Measurements from ENCODE around the gene SLC12A9.

SLC12A9 gene

DNA sequence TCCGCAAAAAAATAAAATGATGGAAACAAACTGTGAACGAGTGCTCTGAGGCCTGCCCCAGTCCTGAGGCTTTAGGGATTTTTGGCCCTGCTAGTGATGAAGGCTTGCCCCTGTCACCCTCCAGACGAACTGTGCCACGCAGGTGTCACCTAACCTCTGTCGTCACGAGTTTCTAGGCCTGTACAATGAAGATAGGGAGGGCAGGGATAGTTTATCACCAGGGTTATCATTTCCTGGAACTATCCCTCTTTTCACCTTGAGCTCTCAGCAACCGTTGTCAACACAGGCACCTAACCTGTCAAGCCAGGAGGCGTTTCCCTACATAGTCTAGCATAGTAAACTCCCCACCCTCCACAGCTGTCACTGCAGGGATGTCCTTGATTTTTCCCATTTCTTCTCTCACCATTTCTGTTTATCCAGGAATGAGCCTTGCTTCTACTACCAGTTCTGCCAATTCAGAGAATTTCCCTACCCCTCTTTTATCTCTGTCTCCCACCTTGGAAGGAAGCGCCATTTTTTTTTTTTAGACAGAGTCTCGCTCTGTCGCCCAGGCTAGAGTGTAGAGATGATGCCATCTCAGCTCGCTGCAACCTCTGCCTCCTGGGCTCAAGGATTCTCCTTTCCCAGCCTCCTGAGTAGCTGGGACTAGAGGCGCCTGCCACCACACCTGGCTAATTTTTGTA is 45.4 kb downstream of the SLC12A9 start:
- no peaks in the 10 kb centered on the region for H3K36me3 ChIP-seq (ENCODE audit: low read length)
- no peaks in the 10 kb centered on the region for H3K9me2 ChIP-seq (replicated peaks; ENCODE audit: insufficient read depth, low read length)
- H4K20me1 ChIP-seq (ENCODE audit: low read depth, low read length), result no peaks in the 10 kb centered on the region
- H2AFZ ChIP-seq (ENCODE audit: low read depth, low read length, severe bottlenecking), result no peak overlapping the region
- no peaks in the 10 kb centered on the region for H3F3A ChIP-seq (ENCODE audit: insufficient read depth)
- H3K4me3 ChIP-seq (ENCODE audit: insufficient read depth, low read length, poor library complexity, severe bottlenecking), result no peak overlapping the region
- no peak overlapping the region for H3K9ac ChIP-seq (ENCODE audit: low read length)
- no peak overlapping the region for H3K4me2 ChIP-seq (ENCODE audit: low read depth, low read length, poor library complexity, severe bottlenecking)
- no peaks in the 10 kb centered on the region for H3K27me3 ChIP-seq (ENCODE audit: low read length)
- H3K9me3 ChIP-seq (ENCODE audit: insufficient read depth, low read length), result no peaks in the 10 kb centered on the region
- H3K27ac ChIP-seq (ENCODE audit: low read depth, low read length), result no peak overlapping the region
- no peaks in the 10 kb centered on the region for H3K79me2 ChIP-seq (ENCODE audit: insufficient read depth, low read length)
- TF ChIP-seq EZH2phosphoT487 (conservative IDR thresholded peaks at IDR 0.05; ENCODE audit: low read length), result no peak
- TF ChIP-seq, protein P1, sequence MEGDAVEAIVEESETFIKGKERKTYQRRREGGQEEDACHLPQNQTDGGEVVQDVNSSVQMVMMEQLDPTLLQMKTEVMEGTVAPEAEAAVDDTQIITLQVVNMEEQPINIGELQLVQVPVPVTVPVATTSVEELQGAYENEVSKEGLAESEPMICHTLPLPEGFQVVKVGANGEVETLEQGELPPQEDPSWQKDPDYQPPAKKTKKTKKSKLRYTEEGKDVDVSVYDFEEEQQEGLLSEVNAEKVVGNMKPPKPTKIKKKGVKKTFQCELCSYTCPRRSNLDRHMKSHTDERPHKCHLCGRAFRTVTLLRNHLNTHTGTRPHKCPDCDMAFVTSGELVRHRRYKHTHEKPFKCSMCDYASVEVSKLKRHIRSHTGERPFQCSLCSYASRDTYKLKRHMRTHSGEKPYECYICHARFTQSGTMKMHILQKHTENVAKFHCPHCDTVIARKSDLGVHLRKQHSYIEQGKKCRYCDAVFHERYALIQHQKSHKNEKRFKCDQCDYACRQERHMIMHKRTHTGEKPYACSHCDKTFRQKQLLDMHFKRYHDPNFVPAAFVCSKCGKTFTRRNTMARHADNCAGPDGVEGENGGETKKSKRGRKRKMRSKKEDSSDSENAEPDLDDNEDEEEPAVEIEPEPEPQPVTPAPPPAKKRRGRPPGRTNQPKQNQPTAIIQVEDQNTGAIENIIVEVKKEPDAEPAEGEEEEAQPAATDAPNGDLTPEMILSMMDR (IDR thresholded peaks at IDR 0.05; ENCODE audit: insufficient read depth, low read length, poor library complexity, severe bottlenecking), result no peak

DNA sequence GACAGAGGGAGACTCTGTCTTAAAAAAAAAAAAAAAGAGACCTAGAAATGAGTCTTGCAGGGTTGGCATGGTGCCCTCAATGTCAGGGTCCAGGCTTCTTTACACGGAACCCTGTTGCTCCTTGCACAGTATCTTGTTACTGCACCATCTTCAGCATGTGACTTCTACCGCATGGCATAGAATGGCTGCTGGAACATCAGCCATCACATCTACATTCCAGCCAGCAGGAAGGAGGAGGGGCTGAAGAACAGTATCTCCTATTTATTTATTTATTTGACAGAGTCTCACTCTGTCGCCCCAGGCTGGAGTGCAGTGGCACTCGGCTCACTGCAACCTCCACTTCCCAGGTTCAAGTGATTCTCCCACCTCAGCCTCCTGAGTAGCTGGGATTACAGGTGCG is 46.9 kb downstream of the SLC12A9 start:
- H3K36me3 ChIP-seq (ENCODE audit: low read length), result no peaks in the 10 kb centered on the region
- no peaks in the 10 kb centered on the region for H3K79me2 ChIP-seq (ENCODE audit: insufficient read depth, low read length)
- no peak overlapping the region for H2AFZ ChIP-seq (ENCODE audit: low read depth, low read length, severe bottlenecking)
- no peaks in the 10 kb centered on the region for H4K20me1 ChIP-seq (ENCODE audit: low read depth, low read length)
- no peaks in the 10 kb centered on the region for H3K9me3 ChIP-seq (ENCODE audit: insufficient read depth, low read length)
- no peak overlapping the region for H3K9ac ChIP-seq (ENCODE audit: low read length)
- no peak for TF ChIP-seq EZH2phosphoT487 (conservative IDR thresholded peaks at IDR 0.05; ENCODE audit: low read length)
- TF ChIP-seq, protein P1 (IDR thresholded peaks at IDR 0.05; ENCODE audit: insufficient read depth, low read length, poor library complexity, severe bottlenecking), result no peak
- no peak overlapping the region for H3K4me3 ChIP-seq (ENCODE audit: insufficient read depth, low read length, poor library complexity, severe bottlenecking)
- no peaks in the 10 kb centered on the region for H3K27me3 ChIP-seq (ENCODE audit: low read length)
- no peaks in the 10 kb centered on the region for H3F3A ChIP-seq (ENCODE audit: insufficient read depth)
- no peak overlapping the region for H3K27ac ChIP-seq (ENCODE audit: low read depth, low read length)
- no peak overlapping the region for H3K4me2 ChIP-seq (ENCODE audit: low read depth, low read length, poor library complexity, severe bottlenecking)
- no peaks in the 10 kb centered on the region for H3K9me2 ChIP-seq (replicated peaks; ENCODE audit: insufficient read depth, low read length)

DNA sequence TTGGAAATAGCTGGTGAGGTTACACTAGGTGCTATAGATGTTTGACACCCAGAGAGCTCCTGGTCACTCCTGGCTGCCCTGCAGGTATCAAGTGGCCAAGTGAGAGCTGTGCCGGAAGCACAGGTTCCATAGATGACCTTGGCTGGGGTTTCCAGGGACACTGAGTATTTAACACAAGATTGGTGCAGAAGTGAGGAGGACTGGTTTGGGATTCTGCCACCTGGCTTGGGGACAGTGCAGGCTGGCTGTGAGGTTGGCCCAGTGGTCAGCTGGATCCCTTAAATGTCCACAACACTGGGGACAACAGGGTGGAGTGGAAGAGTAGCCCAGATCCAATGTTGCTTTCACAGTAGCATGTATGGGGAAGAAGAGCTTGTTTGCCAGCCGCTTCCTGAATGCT is 48.5 kb downstream of the SLC12A9 start:
- H3F3A ChIP-seq (ENCODE audit: insufficient read depth), result no peaks in the 10 kb centered on the region
- H3K9me2 ChIP-seq (replicated peaks; ENCODE audit: insufficient read depth, low read length), result no peaks in the 10 kb centered on the region
- no peak overlapping the region for H2AFZ ChIP-seq (ENCODE audit: low read depth, low read length, severe bottlenecking)
- H3K4me2 ChIP-seq (ENCODE audit: low read depth, low read length, poor library complexity, severe bottlenecking), result no peak overlapping the region
- H3K27me3 ChIP-seq (ENCODE audit: low read length), result no peaks in the 10 kb centered on the region
- H4K20me1 ChIP-seq (ENCODE audit: low read depth, low read length), result no peaks in the 10 kb centered on the region
- no peak overlapping the region for H3K9ac ChIP-seq (ENCODE audit: low read length)
- H3K9me3 ChIP-seq (ENCODE audit: insufficient read depth, low read length), result no peaks in the 10 kb centered on the region
- no peaks in the 10 kb centered on the region for H3K79me2 ChIP-seq (ENCODE audit: insufficient read depth, low read length)
- no peak overlapping the region for H3K4me3 ChIP-seq (ENCODE audit: insufficient read depth, low read length, poor library complexity, severe bottlenecking)
- no peak for TF ChIP-seq EZH2phosphoT487 (conservative IDR thresholded peaks at IDR 0.05; ENCODE audit: low read length)
- TF ChIP-seq, protein P1 (IDR thresholded peaks at IDR 0.05; ENCODE audit: insufficient read depth, low read length, poor library complexity, severe bottlenecking), result no peak
- no peaks in the 10 kb centered on the region for H3K36me3 ChIP-seq (ENCODE audit: low read length)
- H3K27ac ChIP-seq (ENCODE audit: low read depth, low read length), result no peak overlapping the region
